HUES64 (cell line): ENCODE results near the gene WDHD1.
"Not testable (repeated sequence)": the region's sequence is repeated elsewhere in the genome, so short reads cannot be mapped to it uniquely, and the experiment has no call there.

Experiments used
- H3K27ac ChIP-seq: 2 replicates; pipeline ENCODE4 v1.7.0; 2013; ENCODE audit warnings: low read depth, low read length, inconsistent platforms
- H3K27me3 ChIP-seq: 2 replicates; pipeline ENCODE4 v1.6.1; 2013; ENCODE audit warnings: mild to moderate bottlenecking, low read length; ENCODE audit not compliant: insufficient read depth
- H3K36me3 ChIP-seq: 2 replicates; pipeline ENCODE4 v1.6.1; 2013; ENCODE audit warnings: mild to moderate bottlenecking, low read length; ENCODE audit not compliant: insufficient read depth
- H3K4me1 ChIP-seq: 2 replicates; pipeline ENCODE4 v1.6.1; 2013; ENCODE audit warnings: mild to moderate bottlenecking, low read length, moderate library complexity; ENCODE audit not compliant: insufficient read depth
- H3K4me3 ChIP-seq: 2 replicates; pipeline ENCODE4 v1.5.1; 2013; ENCODE audit warnings: mild to moderate bottlenecking, low read length, moderate library complexity
- H3K9ac ChIP-seq: 2 replicates; pipeline ENCODE4 v1.6.1; 2013; ENCODE audit warnings: mild to moderate bottlenecking, low read depth, low read length
- H3K9me3 ChIP-seq: 2 replicates; pipeline ENCODE4 v1.6.1; 2013; ENCODE audit warnings: low read depth, low read length; ENCODE audit not compliant: insufficient read depth
- WGBS: fragments of 150-250, 120-280 bp; methylation state at CpG from one replicate; pipeline ENCODE4 v1.1.7; 2013; ENCODE audit warnings: missing lambda C conversion rate; 5-methylcytosine and 5-hydroxymethylcytosine counted together

WDHD1 gene

DNA sequence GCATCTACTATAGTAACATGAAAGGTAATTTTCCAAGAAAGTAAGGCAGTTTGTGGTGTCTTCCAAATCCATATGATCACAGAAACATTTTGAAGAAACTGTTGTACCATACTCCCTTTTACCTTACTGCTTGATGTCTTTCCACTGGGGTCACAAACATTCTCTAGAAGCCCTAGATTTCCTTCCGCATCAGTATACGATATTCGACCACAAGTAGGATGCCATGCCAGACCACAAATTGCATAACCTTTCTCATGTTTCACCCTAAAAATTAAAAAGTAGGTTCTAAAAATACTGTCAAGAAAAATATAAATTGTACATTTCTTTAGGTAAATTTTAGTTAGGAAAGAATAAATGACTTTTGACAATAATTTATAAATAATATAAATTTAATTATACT is 26.5 kb downstream of the WDHD1 start:
- peaks cover 91% of the 10 kb centered on the region for H3K36me3 ChIP-seq
- H3K4me3 ChIP-seq: no peak overlapping the region
- WGBS: 94% methylated on average over 3 of the region's 3 CpGs

DNA sequence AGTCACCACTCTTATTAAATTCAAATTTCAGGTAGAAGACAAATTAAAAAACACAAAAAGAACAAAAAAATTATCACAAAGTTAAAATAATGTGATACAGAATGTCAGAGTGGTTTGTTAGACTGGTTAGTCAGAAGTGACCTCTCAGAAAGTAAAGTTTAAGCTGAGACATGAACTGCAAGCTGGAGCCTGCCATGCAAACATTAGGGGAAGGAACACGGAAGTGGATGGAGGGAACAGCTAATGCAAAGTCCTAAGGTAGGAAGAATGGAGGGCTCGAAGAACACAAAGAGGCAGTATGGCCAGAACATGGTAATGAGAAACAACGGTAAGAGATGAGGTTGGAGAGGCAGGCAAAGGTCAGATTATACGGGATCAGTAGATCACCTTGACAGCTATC is 41.7 kb downstream of the WDHD1 start:
- H3K36me3 ChIP-seq: peaks cover 97% of the 10 kb centered on the region
- no peaks in the 10 kb centered on the region for H3K27me3 ChIP-seq
- H3K4me3 ChIP-seq: no peak overlapping the region
- H3K4me1 ChIP-seq: no peaks in the 10 kb centered on the region
- no peak overlapping the region for H3K27ac ChIP-seq
- no peaks in the 10 kb centered on the region for H3K9me3 ChIP-seq
- WGBS: 96% methylated on average over 4 of the region's 4 CpGs
- H3K9ac ChIP-seq: no peak overlapping the region

More for the DNA sequence above, 26.5 kb downstream of the WDHD1 start:
- H3K9ac ChIP-seq: no peak overlapping the region
- no peaks in the 10 kb centered on the region for H3K4me1 ChIP-seq
- H3K27me3 ChIP-seq: no peaks in the 10 kb centered on the region
- no peak overlapping the region for H3K27ac ChIP-seq
- H3K9me3 ChIP-seq: no peaks in the 10 kb centered on the region

GRCh38 chr14:54981698-54982097 is 45.2 kb downstream of the WDHD1 start:
- H3K9me3 ChIP-seq: no peaks in the 10 kb centered on the region
- no peak overlapping the region for H3K9ac ChIP-seq
- no peak overlapping the region for H3K27ac ChIP-seq
- H3K4me1 ChIP-seq: no peaks in the 10 kb centered on the region
- H3K27me3 ChIP-seq: no peaks in the 10 kb centered on the region
- whole genome bisulfite sequencing: 100% methylated on average over 4 of the region's 6 CpGs
- H3K36me3 ChIP-seq: peaks cover 97% of the 10 kb centered on the region
- H3K4me3 ChIP-seq: no peak overlapping the region

GRCh38 chr14:54979039-54979438 is 47.9 kb downstream of the WDHD1 start:
- Histone ChIP-seq H3K9me3 (no peaks in the 10 kb centered on the region), H3K27ac (no peak overlapping the region), H3K9ac (no peak overlapping the region), H3K4me1 (no peaks in the 10 kb centered on the region), H3K4me3 (no peak overlapping the region), H3K27me3 (no peaks in the 10 kb centered on the region), H3K36me3 (peaks cover 95% of the 10 kb centered on the region)
- WGBS: 97% methylated on average over 3 of the region's 3 CpGs

GRCh38 chr14:54976316-54976715 is 50.6 kb downstream of the WDHD1 start:
- Histone ChIP-seq H3K27me3 (no peaks in the 10 kb centered on the region), H3K4me3 (no peak overlapping the region), H3K9me3 (no peaks in the 10 kb centered on the region; the same call in 1 of the 2 replicates), H3K27ac (no peak overlapping the region), H3K36me3 (peaks cover 89% of the 10 kb centered on the region), H3K9ac (no peak overlapping the region), H3K4me1 (no peaks in the 10 kb centered on the region)
- WGBS: 95% methylated on average over 4 of the region's 4 CpGs

GRCh38 chr14:54975856-54976255 is 51.0 kb downstream of the WDHD1 start:
- Histone ChIP-seq H3K27me3 (no peaks in the 10 kb centered on the region), H3K36me3 (peaks cover 86% of the 10 kb centered on the region), H3K27ac (no peak overlapping the region), H3K9me3 (no peaks in the 10 kb centered on the region; the same call in 1 of the 2 replicates), H3K9ac (no peak overlapping the region), H3K4me1 (no peaks in the 10 kb centered on the region), H3K4me3 (no peak overlapping the region)
- whole genome bisulfite sequencing: 95% methylated on average over 3 of the region's 3 CpGs

DNA sequence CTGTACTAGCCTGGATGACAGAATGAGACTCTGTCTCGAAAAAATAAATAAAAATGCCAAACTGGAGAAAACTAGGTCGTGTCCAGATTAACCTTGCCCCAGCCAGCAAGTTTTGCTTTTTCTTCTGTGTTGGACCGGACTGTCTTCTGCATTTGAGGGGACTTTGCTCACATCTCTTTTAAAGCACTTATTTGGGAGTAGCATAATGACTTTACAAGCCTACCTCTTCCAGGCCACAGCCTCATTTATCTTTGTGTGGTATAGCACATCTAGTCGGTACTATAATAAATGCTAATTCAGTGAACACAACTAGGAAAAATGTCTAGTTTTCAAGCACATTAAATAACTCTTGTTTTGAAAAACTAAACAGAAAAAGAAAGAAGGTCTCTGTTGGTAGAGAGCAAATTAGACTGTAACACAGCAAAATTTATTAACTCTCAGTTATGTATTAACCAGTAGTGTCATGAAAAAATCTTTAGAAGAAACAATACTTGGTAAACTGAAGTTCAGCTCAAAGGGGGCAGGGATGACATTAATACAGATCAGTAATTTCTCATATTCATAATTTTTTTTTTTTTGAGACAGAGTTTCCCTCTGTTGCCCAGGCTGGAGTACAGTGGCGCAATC is 52.0 kb downstream of the WDHD1 start:
- no peaks in the 10 kb centered on the region for H3K27me3 ChIP-seq
- no peak overlapping the region for H3K27ac ChIP-seq
- H3K4me1 ChIP-seq: no peaks in the 10 kb centered on the region
- no peak overlapping the region for H3K9ac ChIP-seq
- peaks cover 79% of the 10 kb centered on the region for H3K36me3 ChIP-seq
- H3K4me3 ChIP-seq: no peak overlapping the region
- WGBS: 93% methylated on average over 5 of the region's 5 CpGs
- no peaks in the 10 kb centered on the region; the same call in 1 of the 2 replicates for H3K9me3 ChIP-seq

DNA sequence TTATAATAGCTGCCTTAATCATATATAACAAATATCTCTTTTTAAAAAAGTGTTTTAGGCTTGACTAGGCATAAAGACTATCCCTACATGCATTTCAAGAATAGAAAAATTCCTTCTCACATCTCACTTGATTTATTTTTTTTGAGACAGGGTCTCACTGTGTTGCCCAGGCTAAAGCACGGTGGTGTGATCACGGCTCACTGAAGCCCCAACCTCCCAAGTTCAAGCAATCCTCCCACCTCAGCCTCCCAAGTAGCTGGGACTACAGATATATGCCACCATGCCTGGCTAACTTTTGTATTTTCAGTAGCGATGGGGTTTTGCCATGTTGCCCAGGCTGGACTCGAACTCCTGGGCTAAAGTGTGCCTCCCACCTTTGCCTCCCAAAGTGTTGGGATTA is 59.4 kb downstream of the WDHD1 start:
- Histone ChIP-seq H3K4me3 (no peak overlapping the region), H3K9me3 (no peaks in the 10 kb centered on the region; the same call in 1 of the 2 replicates), H3K36me3 (peaks cover 73% of the 10 kb centered on the region), H3K9ac (no peak overlapping the region), H3K4me1 (no peaks in the 10 kb centered on the region), H3K27me3 (no peaks in the 10 kb centered on the region), H3K27ac (no peak overlapping the region)
- 86% methylated on average over 4 of the region's 4 CpGs for WGBS

DNA sequence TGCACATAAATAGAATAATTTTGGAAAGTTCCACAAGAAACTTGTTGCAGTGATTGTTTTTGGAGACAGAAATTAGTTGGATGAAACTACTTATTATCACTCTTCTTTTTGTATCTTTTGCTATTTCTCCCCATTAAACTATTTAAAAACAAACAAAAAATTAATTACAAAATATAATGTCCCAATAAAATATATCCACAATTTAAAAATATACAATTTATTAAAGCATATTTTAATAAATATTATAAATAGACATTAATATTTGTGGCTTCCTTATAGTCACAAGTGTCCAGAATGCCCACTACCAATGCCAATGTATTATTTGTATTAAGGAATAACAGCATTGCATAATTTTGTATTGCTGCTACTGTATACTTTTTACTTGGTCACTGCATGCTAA is 71.8 kb downstream of the WDHD1 start:
- Histone ChIP-seq H3K27me3 (no peaks in the 10 kb centered on the region), H3K9ac (no peak overlapping the region), H3K36me3 (peaks cover 64% of the 10 kb centered on the region), H3K4me1 (no peaks in the 10 kb centered on the region), H3K9me3 (no peaks in the 10 kb centered on the region), H3K27ac (no peak overlapping the region), H3K4me3 (no peak overlapping the region)

- not testable (repeated sequence) for H3K4me3 ChIP-seq, H3K9me3 ChIP-seq, H3K9ac ChIP-seq, H3K27me3 ChIP-seq, H3K27ac ChIP-seq, H3K4me1 ChIP-seq
- H3K36me3 ChIP-seq: peaks cover 56% of the 10 kb centered on the region
- WGBS: 95% methylated on average over 2 of the region's 3 CpGs
Observed at GRCh38 chr14:54953609-54954008, 73.3 kb downstream of the WDHD1 start.

DNA sequence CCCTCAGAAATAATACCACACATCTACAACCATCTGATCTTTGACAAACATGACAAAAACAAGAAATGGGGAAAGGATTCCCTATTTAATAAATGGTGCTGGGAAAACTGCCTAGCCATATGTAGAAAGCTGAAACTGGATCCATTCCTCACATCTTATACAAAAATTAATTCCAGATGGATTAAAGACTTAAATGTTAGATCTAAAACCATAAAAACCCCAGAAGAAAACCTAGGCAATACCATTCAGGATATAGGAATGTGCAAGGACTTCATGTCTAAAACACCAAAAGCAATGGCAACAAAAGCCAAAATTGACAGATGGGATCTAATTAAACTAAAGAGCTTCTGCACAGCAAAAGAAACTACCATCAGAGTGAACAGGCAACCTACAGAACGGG is 74.1 kb downstream of the WDHD1 start:
- not testable (repeated sequence) for H3K9ac ChIP-seq, H3K4me3 ChIP-seq, H3K27me3 ChIP-seq, H3K27ac ChIP-seq, H3K4me1 ChIP-seq
- WGBS: 97% methylated on average over 1 of the region's 1 CpG
- Histone ChIP-seq H3K9me3 (peaks cover 13% of the 10 kb centered on the region; the same call in 1 of the 2 replicates), H3K36me3 (peaks cover 56% of the 10 kb centered on the region)

DNA sequence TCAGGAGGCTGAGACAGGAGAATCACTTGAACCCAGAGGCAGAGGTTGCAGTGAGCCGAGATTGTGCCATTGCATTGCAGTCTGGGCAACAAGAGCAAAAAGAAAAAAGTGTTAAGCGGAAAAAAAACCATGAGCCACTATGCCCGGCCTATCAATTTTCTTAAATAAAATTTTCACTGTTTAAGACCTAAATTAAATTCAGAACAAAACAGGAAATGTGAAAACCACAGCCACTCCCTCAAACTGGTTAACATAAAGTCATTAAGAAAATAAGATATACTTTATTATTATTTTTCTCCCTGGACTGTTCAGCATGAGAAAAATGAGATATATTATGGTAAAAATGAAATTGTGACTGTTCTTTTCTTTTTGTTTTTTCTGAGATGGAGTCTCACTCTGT is 79.7 kb downstream of the WDHD1 start:
- H3K36me3 ChIP-seq: peaks cover 62% of the 10 kb centered on the region

More for the DNA sequence above, 79.7 kb downstream of the WDHD1 start:
- no peaks in the 10 kb centered on the region for H3K27me3 ChIP-seq
- H3K9me3 ChIP-seq: peaks cover 13% of the 10 kb centered on the region; the same call in 1 of the 2 replicates
- 93% methylated on average over 3 of the region's 3 CpGs for WGBS
- peaks cover 3% of the 10 kb centered on the region; the same call in 1 of the 2 replicates for H3K4me1 ChIP-seq
- no peak overlapping the region for H3K27ac ChIP-seq
- H3K9ac ChIP-seq: no peak overlapping the region
- no peak overlapping the region for H3K4me3 ChIP-seq
